NB4 (cell line): ENCODE data around the gene WNT10A.

ENCODE experiments used
- MYC ChIP-seq: IDR thresholded peaks from 2 replicates; pipeline ENCODE4 v1.6.1; 2011; ENCODE audit warnings: low read depth, low read length
- POLR2A ChIP-seq: IDR thresholded peaks from 2 replicates; pipeline ENCODE4 v1.6.1; 2011; ENCODE audit warnings: mild to moderate bottlenecking; ENCODE audit not compliant: insufficient read length; ENCODE audit errors: extremely low read depth
- TF ChIP-seq, protein P1 (sequence below): IDR thresholded peaks from one replicate; pipeline ENCODE4 v1.5.1; 2012; ENCODE audit warnings: low read depth, low read length

DNA sequence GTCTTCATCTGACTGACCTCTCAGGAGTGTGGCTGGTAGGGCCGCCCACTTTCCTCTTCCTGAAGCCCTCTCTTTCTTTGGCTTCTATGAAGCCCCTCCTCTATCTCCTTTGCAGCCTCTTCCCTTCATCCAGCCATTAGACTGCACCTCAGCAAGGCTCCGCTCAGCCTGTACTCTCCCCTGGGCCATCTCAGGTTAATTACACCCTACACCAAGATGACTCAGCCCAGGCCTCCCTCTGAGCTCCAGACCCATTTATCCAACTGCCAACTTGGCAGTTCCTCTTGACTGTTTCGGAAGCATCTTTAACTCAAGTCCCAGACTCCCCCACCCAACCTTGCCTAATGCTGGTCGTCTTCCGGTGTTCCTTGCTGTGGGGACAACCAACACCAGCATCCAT lies 26.9 kb upstream of the WNT10A start:
- TF ChIP-seq POLR2A, result no peak
- TF ChIP-seq, protein P1, sequence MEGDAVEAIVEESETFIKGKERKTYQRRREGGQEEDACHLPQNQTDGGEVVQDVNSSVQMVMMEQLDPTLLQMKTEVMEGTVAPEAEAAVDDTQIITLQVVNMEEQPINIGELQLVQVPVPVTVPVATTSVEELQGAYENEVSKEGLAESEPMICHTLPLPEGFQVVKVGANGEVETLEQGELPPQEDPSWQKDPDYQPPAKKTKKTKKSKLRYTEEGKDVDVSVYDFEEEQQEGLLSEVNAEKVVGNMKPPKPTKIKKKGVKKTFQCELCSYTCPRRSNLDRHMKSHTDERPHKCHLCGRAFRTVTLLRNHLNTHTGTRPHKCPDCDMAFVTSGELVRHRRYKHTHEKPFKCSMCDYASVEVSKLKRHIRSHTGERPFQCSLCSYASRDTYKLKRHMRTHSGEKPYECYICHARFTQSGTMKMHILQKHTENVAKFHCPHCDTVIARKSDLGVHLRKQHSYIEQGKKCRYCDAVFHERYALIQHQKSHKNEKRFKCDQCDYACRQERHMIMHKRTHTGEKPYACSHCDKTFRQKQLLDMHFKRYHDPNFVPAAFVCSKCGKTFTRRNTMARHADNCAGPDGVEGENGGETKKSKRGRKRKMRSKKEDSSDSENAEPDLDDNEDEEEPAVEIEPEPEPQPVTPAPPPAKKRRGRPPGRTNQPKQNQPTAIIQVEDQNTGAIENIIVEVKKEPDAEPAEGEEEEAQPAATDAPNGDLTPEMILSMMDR, result no peak
- peak; percentile 53 for TF ChIP-seq MYC
